Inflammatory macrophage treated with lipopolysaccharide for 4 hours (primary cell): ENCODE measurements around the gene JPH3.
"Not testable (repeated sequence)": the region's sequence is repeated elsewhere in the genome, so short reads cannot be mapped to it uniquely, and the experiment has no call there.

Experiments
- DNase-seq: peaks from one replicate; pipeline ENCODE4 v3.0.0-alpha.2; 2020

The JPH3 gene

DNA sequence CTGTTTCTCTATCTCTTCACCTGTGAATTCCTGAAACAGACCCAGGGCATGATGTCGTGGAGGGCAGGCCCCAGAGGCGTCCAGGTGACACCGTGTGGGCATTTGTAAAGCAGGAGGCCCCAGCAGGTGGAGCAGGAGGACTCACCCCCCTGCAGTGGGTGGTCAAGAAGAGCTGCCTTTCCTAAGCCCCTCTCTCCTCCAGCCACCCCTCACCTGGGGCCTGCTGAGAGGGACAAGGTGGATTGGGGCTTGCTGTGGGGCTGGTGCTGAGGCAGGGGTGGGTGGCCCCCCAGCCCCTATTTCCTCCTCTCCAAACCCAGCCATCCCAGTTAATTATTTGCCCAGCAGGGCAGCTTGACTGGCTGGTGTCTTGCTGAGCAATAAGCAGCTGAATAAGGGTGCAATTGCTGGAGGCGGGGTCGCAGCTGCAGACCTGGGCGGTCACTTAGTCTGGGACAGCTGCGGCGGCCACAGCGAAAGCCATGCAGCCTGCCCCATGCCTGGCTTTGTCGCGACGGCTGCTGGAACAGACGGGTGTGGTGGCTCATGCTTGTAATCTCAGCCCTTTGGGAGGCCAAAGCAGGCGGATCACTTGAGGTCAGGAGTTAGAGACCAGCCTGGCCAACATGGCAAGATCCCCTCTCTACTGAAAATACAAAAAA is 56.4 kb downstream of the JPH3 start:
- no peak for DNase-seq

DNA sequence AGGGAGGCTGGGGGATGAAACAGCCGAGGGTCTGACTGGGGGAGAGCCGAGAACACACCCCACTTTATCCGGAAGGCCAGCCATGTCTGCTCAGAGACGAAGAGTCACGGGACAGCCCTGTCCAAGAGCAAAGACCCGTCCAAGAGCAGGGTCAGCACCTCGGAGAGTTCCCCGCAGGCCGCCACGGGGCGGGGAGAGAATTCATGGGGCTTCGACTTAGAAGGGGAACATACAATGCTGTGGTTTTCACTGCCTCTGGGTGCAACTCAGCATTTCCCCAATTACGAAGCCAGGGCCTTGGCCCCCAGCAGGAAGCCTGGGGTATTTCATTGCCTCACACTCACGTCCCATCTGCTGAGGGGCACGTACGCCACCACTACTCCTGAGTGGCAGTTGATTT is 59.3 kb downstream of the JPH3 start:
- DNase-seq: peak; percentile 52

DNA sequence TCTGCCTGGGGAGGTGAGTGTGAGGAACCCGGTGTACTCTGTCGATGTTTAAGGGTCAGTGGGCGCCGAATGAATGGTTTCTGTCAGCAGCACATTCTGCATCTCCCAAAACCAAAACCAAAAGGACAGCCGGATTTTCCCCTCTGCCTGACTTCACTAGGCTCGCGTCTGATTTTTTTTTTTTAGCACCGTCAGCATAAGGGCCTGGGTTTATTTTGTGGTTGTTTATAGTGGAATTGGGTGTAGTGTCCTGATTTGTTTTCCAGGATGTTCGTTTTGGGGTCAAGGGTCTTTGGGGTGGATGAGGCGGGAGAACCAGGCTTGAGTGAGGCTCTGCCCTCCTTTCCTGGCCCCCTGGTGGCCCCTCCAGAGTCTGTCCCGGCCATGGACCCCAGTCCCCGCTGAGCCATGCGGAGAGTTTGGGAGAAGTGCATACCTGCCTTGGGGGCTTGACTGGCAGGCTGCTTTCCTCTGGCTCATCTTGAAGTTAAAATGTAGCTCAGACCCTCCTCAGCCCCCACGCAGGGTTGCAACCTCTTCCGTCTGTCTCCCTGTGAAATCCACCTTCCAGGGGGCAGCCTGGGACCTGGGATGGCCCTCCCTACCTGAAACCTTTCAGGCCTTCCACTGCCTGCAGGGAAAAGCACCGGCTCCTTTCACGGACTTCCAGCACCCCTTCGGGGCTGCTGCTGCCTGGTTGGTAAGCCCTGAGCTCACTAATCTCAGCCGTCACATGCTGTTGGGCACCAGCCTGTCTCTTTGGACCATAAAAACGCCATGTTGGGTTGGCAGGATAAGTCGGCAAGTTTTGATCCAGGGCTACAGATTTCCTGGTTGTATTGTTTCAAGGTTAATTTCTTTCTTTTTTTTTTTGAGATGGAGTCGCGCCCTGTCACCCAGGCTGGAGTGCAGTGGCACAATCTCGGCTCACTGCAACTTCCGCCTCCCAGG is 60.2 kb downstream of the JPH3 start:
- DNase-seq: no peak

DNA sequence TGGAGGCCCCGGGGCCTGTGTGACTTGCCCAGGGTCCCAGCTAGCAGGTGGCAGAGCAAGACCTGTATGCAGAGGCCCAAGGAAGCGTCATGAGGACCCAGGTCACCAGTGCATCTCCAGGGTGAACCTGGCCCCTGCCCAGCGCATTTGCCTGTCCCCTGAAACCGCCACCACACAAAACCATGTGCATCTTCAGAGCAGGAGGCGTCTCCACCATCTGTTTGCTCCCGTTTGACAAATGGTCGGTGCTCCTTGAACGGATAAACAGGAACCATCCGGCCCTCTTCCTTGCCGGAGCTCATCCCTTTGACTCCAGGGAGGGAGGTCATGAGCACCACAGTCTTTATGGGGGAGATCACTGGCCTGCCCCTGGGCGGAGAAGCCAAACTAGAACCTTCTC is 62.5 kb downstream of the JPH3 start:
- DNase-seq: no peak

DNA sequence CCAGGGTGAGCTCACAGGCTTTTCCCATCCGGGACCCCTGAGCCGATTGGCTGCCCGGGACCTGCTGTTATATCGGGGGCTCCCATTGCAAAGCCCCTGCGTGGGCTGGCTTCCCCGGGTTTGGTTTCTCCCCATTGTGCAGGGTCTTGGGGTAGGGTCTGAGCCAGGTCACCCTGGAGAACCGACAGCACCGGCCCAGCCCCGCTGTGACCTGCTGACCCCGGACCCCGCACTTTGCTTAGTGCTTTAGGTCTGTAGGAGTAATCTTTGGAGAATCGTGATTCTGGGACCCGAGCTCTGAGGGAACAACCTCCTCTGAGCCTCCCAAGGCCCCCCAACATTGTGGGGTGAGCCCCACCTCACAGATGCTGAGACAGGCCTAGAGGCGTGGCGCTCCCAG is 62.9 kb downstream of the JPH3 start:
- DNase-seq: no peak

DNA sequence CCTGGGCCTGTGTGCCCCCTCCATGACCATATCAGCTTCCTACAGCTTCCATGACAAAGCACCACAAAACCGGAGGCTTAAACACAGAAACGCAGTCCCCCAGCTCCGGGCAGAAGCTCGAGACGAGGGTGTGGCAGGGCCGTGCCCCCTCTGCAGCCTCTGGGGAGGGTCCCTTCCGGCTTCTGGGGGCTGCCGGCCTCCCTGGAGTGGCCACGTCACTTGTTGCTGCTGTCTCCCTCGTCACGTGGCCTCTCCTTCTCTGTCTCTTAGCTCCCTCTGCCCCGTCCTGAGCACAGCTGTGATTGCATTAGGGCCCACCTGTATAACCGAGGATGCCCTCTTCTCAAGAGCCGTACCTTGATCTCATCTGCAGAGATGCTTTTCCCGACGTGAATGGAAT is 64.6 kb downstream of the JPH3 start:
- no peak for DNase-seq

DNA sequence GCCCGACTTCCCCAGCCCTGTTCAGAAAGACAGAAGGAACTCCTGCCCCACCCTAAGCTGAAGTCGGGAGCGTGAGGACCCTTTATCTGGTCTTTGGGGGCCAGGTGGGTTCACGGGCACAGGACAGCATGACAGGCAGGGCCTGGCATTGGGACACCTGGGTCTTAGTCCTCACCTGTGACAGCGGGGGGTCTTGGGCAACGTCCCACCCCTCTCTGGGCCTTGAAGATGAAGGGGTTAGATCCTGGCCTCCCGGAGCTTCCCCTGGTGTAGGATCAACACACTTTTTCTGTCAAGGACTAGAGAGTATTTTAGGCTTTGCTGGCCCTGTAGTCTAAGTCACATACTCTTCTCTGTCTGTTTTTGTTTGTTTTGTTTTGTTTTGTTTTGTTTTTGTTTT is 65.1 kb downstream of the JPH3 start:
- no peak for DNase-seq

DNA sequence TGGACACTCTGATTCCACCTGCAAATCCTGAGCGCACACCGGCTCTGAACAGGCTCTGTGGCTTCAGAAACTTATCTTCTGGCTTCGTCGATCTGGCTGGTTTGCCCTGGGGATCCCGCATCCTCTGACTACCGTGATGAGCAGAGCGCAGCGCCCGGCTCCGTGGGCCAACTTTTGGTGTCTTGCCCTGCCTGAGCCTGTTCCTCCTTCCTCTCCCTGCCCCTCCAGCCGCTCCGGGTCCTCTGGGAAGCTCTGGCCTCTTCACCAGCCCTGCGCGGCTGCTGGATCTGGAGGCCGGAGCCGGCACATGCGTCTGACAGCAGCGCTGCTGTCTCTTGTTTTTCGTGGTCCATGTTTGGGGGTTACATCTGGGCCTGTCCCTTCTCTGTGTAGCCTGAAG is 65.6 kb downstream of the JPH3 start:
- DNase-seq: no peak

DNA sequence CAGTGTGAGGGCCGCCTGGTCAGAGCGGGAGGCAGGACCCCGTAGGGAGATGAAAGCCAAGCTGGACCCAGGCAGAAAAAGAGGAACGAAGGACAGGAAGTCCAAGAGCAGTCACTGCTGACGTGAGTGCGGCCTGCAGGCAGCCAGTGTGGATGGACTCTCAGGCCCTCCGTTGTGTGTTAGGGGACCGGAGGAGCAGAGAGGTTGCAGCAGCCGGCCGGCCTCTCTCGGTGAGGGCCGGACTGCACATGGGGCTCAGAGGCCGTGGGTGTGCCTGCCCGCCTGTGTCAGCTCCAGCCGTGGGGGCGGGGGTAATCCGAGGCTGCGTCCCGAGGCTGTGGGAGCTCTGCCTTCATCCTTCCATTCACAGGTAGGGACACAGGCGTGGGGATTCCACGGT is 67.4 kb downstream of the JPH3 start:
- no peak for DNase-seq

DNA sequence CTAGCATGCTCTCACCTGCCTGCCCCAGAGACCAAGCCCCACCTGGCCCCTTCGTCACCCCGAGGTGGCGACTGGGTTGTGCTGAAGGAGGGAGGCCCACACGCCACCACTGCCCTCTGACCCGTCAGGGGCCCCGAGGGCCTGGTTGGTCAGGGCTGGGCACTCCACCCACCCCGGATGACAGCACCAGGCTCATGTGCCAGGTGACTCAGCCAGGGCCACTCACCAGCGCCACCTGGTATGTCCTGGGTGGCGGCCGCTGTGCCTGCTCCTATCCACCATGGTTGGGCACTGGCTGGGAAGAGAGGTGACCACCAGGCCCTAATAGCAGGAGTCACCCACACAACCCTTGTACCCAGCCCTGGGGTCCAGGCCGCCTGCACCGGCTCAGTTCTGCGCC is 68.9 kb downstream of the JPH3 start:
- no peak for DNase-seq

DNA sequence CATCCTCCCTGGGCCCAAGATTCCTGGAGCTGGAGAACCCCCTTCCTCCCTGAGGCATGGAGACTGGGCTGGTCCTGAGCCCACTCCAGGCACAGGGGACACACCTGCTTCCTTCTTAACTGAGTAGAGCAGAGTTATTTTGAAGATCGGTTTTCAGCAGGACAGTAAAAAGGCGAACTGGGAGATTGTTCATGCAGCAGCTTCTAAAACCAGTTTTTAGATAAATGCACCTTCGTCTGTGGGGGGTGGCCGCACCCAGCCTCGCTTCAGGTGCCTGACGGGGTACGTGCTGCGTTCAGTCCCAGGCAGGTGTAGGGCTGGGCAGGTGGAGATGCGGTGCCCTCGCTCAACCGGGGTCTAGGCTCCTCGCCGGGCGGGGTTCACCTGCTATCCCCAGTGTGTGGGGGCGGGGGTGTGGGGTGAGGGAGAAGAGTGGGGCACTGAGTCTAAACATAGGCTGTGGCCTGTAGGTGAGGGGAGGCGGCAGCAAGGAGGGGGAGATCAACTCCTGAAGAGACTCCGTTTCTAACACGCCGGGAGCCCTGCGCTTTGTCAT is 69.5 kb downstream of the JPH3 start:
- DNase-seq: no peak

DNA sequence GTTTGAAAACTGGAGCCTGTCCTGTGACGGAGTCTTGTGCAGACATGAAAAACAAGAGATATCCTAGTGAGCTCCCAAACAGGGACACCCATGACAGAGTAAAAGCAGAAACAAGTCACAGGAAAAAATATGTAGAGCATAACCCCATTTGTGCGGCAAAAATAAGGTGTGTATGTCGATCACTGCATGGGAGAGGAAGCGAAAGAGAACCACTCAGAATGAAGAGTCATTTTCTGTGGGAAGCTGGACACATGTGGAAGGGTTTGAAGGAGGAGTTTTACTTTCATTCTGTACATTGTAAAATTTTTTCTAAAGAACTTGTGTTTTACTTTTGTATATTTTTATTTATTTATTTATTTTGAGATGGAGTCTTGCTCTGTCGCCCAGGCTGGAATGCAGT is 72.1 kb downstream of the JPH3 start:
- peak; percentile 83 for DNase-seq

DNA sequence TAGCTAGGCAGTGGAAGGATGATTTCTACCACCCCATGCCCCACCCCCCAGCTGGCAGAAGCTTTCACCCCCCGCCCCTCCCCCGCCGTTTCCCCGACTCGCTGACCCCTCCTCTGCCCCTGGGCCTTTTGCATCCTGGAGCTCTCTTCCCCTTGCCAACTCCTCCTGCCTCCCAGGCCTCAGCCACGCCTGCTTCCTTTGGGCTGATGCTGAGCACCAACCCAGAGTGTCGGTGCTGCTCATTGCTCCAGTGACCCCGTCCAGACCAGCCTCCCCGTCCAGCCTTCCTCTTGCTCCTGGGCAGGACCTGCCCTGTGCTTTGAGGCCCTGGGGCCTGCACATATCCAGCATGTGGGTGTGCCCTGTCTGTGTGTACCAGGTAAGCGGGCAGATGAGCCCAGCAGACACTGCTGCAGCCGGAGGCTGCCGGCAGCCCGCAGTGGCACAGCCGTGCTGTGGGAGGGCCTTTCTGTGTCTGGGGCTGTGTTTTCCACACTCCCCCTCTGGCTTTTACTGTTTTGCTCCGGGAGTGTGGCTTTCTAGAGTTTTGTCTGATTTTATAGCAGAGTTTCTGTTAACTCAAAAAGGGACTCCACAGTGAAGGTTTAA is 72.9 kb downstream of the JPH3 start:
- no peak for DNase-seq

DNA sequence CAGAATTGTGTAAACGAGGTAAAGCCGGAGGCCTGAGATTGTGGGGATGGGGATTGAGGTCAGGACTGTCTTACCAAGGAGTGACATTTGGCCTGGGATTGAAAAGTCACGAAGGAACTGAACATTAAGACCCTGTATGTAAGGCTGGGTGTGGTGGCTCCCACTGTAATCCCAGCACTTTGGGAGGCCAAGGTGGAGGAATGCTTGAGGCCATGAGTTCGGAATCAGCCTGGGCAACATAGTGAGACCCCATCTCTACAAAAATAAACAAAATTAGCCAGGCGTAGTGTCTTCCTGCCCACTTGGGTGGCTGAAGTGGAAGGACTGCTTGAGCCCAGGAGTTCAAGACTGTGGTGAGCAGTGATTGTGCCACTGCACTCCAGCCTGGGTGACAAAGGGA is 75.5 kb downstream of the JPH3 start:
- no peak for DNase-seq

DNA sequence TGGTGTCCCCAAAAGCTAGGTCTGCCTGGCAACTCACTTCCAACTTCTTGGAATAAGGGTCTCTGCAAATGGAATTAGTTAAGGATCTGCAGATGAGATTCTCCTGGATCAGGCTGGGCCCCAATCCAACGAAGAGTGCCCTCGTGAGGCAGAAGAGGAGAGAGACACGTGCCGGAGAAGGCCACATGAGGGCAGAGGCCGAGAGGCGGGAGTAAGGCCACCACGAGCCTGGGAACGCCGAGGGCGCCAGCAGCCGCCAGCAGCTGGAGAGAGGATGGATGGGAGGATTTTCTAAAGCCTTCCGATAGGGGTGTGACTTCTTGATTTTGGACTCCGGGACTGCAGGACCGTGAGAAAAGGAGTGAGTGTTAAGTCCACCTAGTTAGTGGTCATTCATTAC is 76.3 kb downstream of the JPH3 start:
- DNase-seq: no peak

DNA sequence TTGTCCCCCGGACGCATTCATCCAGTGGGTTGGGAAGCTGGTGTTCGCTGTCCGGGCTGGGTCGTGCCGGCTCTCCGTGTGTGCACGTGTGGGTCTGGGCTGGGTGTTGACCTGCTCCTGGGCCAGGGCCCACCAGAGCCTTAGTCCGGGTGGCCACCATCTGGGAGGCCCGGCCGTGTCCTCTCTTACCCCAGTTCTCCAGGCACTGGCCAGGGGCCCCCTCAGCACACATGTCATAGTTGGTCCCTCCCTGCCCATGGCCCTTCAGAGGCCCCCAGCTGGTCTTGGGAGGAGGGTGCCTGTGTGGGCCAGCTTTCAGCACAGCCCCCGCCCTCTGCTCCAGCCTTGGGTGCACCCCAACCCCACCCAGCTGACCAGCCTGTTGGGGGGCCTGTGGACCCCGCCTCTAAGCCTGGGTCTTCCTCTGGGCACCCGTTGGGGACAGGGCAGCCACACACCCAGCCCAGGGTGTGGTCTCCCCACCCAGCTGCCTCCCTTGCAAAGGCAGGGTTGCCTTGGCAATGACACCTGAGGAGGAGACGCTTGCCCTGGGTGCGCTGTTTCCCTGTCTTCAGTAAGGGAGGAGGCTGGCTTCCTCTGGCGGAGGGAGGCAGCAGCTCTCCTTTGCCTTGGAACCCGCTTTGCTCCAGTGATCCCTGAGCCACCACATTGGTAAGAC is 77.4 kb downstream of the JPH3 start:
- DNase-seq: no peak

DNA sequence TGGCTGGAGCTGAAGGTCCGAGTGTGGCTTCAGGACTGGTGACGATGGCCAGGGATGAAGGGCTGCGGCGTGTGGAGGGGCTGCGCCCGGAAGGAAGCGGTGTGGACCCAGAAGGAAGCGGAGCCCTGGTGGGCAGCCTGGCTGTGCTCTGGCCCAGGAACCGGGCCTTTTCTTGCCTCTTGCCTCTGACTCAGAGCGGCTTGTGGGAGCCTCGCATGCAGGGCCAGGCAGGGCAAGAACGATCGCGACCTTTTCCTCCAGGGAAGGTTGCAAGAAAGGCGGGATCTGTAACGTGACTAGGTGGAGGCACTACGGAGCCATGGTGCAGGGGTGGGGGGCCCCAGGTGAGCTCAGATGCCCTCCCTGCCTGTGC is 78.0 kb downstream of the JPH3 start:
- DNase-seq: no peak

DNA sequence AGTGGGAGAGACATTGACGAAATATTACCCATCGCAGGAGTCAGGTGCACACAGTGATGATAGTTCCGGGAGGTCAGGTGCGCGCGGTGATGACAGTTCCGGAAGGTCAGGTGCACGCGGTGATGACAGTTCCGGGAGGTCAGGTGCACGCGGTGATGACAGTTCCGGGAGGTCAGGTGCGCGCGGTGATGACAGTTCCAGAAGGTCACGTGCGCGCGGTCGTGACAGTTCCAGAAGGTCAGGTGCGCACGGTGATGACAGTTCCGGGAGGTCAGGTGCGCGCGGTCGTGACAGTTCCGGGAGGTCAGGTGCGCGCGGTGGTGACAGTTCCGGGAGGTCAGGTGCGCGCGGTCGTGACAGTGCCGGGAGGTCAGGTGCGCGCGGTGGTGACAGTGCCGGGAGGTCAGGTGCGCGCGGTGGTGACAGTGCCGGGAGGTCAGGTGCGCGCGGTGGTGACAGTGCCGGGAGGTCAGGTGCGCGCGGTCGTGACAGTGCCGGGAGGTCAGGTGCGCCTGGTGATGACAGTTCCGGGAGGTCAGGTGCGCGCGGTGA is 78.8 kb downstream of the JPH3 start:
- not testable (repeated sequence) for DNase-seq

DNA sequence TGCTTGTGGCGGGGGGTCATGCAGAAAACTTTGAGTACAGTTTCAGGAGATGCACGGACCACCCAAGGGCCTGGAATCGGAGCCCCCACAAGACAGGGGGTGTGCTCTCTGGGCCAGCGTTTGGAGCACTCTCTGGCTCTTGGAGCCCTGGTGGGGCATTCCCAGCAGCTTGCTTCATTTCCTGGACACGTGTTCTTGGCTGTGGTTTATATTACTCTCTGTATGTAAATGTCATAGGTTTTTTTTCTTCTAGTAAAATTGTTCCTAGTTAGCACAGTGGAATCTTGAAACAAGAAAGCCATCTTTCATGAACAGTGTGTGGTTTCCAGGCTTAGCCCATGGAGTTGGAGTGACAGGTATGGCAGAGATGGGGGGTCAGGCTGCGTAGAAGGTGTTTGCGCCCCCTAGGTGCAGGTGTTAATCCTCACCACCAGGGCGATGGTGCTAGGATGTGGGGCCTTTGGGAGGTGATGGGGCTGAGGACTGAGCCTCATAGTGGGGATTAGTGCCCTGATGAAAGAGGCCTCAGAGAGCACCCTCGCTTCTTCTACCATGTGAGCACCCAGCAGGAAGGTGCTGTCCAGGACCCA is 79.8 kb downstream of the JPH3 start:
- peak; percentile 71 for DNase-seq

DNA sequence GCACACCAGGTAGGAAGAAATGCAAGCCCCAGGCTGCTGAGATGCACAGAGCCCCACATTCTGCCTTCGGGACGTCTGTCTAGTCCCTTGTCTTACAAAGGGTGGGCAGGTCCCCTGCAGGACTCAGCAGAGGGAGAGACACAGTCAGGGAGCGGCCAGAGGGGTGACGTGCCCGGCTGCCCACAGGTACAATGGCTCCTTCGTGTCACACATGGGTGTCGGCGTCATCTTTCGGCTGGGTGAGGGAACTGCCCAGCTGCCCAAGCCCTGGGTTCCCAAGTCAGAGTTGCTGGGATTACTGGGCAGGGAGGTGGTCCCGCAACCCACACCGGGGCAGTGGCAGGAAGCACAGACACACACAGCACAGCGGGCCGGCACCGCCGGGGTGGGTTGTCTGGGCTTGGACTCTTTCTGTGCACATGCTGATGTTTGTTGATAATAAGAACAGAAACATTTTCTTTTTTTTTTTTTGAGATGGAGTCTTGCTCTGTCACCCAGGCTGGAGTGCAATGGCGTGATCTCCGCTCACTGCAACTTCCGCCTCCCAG is 80.6 kb downstream of the JPH3 start:
- DNase-seq: no peak

DNA sequence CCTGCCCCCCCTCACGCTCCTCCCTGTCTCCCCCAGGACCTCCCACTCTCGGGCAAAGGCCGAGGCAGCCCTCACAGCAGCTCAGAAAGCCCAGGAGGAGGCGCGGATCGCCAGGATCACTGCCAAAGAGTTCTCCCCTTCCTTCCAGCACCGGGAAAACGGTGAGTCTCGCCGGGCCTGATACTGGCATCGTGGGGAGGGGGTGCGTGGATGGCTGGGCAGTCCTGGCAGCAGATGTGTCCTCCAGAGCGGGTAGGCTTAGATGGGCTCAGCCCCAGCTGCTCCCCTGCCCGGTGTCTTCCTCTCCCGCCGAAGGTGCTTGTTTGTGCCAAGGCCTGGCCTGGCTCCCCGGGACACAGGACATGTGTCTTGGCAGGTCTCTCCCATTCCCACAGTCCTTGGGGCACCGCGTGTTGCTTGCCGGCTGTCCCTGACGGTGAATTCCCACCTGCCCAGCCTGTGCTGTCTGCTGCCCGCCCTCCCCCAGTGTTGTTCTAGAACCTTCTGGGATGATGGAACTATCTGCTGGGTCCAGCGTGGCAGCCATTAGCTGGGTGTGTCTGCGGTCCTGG is 81.9 kb downstream of the JPH3 start:
- DNase-seq: no peak
